HG03558 (cell line): ENCODE measurements around the gene TVP23C.
"Not testable (repeated sequence)": the region's sequence is repeated elsewhere in the genome, so short reads cannot be mapped to it uniquely, and the experiment has no call there.

Source experiments
- ATAC-seq: cut with Tn5 transposase; IDR thresholded peaks from one replicate; pipeline ENCODE4 v1.9.1; 2021; ENCODE audit warnings: moderate number of reproducible peaks; ENCODE audit not compliant: unreplicated experiment; ENCODE audit errors: extremely low read depth

Gene TVP23C

GRCh38 chr17:15563375-15563857, at the start of gene TVP23C:
Gene TVP23C, minus strand, starts transcription at chr17:15563483. Its CDS starts 35 bp downstream, at chr17:15563448.
- peak; percentile 59 for ATAC-seq

GRCh38 chr17:15592960-15593359, 29.7 kb upstream of the TVP23C start:
- not testable (repeated sequence) for ATAC-seq

GRCh38 chr17:15591986-15592385, 28.7 kb upstream of the TVP23C start:
- not testable (repeated sequence) for ATAC-seq

- ATAC-seq, result not testable (repeated sequence)
These were observed 27.6 kb upstream of the TVP23C start for GRCh38 chr17:15590844-15591243.

GRCh38 chr17:15589544-15590536, 26.6 kb upstream of the TVP23C start:
- not testable (repeated sequence) for ATAC-seq

GRCh38 chr17:15588017-15588416, 24.7 kb upstream of the TVP23C start:
- not testable (repeated sequence) for ATAC-seq

GRCh38 chr17:15583313-15583712, 20.0 kb upstream of the TVP23C start:
- not testable (repeated sequence) for ATAC-seq

- not testable (repeated sequence) for ATAC-seq
These were observed 18.2 kb upstream of the TVP23C start for GRCh38 chr17:15581462-15581861.

GRCh38 chr17:15576848-15577247, 13.6 kb upstream of the TVP23C start:
- ATAC-seq, result not testable (repeated sequence)

- not testable (repeated sequence) for ATAC-seq
These were observed 11.4 kb upstream of the TVP23C start for GRCh38 chr17:15574660-15575059.

- not testable (repeated sequence) for ATAC-seq
These were observed 10.6 kb upstream of the TVP23C start for GRCh38 chr17:15573870-15574269.

GRCh38 chr17:15562613-15563374, 489 bp downstream of the TVP23C start:
- ATAC-seq, result not testable (repeated sequence)

- ATAC-seq, result not testable (repeated sequence)
These were observed 1.8 kb downstream of the TVP23C start for GRCh38 chr17:15561439-15561838.

- ATAC-seq, result not testable (repeated sequence)
These were observed 4.7 kb downstream of the TVP23C start for GRCh38 chr17:15558403-15559105.

GRCh38 chr17:15557334-15557832, 5.9 kb downstream of the TVP23C start:
- ATAC-seq, result not testable (repeated sequence)

- not testable (repeated sequence) for ATAC-seq
These were observed 10.4 kb downstream of the TVP23C start for GRCh38 chr17:15552932-15553331.

- ATAC-seq, result not testable (repeated sequence)
These were observed 13.7 kb downstream of the TVP23C start for GRCh38 chr17:15549552-15549951.

- not testable (repeated sequence) for ATAC-seq
These were observed 16.7 kb downstream of the TVP23C start for GRCh38 chr17:15546604-15547003.

GRCh38 chr17:15540371-15541219, 22.7 kb downstream of the TVP23C start:
- not testable (repeated sequence) for ATAC-seq
